HG03432 (cell line): ENCODE results near the gene LUZP4.
"Not testable (repeated sequence)": the region's sequence is repeated elsewhere in the genome, so short reads cannot be mapped to it uniquely, and the experiment has no call there.

Experiments
- ATAC-seq: cut with Tn5 transposase; IDR thresholded peaks from one replicate; pipeline ENCODE4 v1.9.1; 2021; ENCODE audit warnings: mild to moderate bottlenecking, moderate library complexity; ENCODE audit not compliant: unreplicated experiment

Gene LUZP4

DNA sequence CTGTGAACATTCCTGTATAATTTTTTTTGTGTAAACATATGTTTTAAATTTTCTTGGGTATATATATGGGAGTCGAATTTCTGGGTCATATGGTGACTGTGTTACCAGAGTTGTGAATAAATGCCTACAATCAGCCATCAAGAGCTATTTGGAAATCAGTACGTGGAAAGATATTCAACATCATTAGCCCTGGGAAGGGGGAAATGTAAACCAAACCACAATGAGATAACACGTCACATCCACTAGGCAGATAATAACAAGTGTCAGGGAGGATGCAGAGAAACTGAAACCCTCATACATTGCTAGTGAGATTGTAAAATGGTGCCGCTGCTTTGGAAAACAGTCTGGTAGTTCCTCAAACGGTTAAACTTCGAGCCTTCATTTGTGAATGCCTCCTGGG is 43.9 kb downstream of the LUZP4 start:
- ATAC-seq: no peak

GRCh38 chrX:115337491-115338144 is 48.1 kb downstream of the LUZP4 start:
- no peak for ATAC-seq

DNA sequence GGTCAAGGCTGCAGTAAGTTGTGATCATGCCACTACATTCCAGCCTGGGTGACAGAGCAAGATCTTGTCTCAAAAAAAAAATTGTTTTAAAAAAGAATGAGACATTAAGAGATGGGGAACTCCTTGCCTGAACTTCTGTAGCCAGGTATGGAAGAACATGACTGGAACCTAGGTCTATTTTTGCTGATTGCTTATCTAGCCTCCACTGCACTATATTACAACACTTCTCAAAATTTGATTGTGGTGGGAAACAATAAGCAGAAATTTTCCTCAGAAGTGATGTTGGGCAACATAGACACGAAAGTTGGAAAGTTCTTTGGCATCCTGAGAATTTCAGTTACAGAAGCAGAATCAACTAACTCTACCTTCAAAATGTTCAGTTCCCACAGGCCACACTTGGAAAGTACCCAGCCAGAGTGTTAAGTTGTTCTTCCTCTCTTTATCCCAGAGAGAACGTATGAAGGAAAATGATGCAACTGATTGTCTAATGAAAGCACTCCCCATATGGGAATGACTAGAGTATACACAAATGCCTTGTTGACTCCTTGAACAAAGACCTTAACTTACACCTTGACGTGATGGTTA is 50.0 kb downstream of the LUZP4 start:
- no peak for ATAC-seq

- no peak for ATAC-seq
Measured at GRCh38 chrX:115341421-115341820, 51.9 kb downstream of the LUZP4 start.

- no peak for ATAC-seq
Measured at GRCh38 chrX:115344885-115345614, 55.5 kb downstream of the LUZP4 start.

DNA sequence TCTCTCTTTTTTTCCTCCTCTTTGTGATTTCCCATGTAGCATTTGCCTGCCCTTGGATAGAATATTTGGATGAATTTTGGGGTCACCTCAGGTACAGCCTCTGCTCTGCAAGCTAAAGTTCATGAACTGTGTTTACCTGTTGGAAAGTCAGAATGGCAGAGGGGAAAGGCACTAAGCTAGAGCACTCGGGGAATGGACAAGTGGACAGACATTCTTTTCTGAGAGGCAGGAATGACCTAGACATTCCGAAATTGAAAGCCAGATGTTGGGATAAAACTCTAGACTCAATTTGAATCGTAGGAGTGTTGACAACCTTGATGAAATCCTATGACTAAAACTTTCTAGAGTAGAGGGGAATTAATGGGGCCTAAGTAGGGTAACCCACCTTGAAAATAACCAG is 56.1 kb downstream of the LUZP4 start:
- no peak for ATAC-seq

- ATAC-seq: not testable (repeated sequence)
Measured at GRCh38 chrX:115346738-115347137, 57.2 kb downstream of the LUZP4 start.

DNA sequence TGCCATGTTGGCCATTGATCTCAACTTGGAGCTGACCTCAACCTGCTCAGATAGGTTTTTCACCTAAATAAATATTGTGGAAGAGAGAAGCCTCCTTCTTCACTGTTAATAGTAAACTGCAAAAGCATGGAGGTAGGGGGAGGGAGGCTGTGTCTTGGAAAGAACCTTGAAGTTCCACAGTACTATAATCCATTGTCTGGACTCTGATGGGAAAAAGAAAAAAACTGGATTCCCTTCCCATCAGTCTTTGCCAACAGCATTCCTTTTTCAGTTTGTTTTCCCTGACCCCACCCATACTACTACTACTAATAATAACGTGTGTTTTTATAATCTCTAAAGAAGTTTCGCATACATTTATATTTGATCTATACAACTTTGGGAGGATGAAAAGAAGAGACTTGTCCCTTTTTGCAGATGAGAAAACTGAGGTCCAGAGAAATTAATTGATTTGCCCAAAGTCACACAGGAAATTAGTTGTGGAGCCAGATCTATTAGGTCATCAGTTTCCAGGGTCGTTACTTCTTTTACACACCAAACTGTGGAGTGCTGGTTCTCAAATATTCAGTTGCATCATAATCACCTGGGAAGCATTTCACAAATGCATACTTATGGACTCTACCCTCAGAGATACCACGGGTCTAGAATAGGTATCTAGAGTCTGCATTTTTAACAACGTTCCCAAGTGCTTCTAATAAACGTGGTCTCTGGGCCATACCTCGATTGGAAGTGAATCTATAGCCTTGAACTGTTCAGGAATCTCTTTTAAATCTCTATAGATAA is 59.1 kb downstream of the LUZP4 start:
- no peak for ATAC-seq

- no peak for ATAC-seq
Measured at GRCh38 chrX:115350711-115351381, 61.3 kb downstream of the LUZP4 start.

DNA sequence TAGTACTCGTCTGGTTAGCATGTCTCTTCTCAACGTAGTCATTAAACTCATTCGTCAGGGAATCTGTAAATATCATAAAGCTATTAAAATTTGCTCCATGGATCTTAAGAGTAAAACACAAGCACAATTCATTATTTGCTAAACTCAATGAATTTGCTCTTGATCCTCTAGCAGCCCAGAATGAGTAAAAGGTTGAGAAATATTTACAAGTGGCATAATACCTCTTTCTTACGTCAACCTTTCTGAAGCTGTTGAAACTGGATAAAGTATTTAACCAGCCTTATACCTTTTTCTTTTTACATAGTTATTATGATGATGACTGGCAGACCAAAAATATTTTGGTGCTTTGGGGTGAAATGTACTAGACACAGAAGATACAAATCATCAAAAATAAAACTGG is 66.9 kb downstream of the LUZP4 start:
- no peak for ATAC-seq
